Measurements from ENCODE around the gene HERPUD2. TPM values are rescaled to one million over a fixed set of nuclear protein-coding genes. Genes with fewer than 3 reads are reported as not detected.
"Not testable (repeated sequence)": the region's sequence is repeated elsewhere in the genome, so short reads cannot be mapped to it uniquely, and the experiment has no call there.

Gene HERPUD2
- total and polyA plus RNA-seq, 2 experiments from 2014 or later: 15.2 to 22.7 TPM

DNA sequence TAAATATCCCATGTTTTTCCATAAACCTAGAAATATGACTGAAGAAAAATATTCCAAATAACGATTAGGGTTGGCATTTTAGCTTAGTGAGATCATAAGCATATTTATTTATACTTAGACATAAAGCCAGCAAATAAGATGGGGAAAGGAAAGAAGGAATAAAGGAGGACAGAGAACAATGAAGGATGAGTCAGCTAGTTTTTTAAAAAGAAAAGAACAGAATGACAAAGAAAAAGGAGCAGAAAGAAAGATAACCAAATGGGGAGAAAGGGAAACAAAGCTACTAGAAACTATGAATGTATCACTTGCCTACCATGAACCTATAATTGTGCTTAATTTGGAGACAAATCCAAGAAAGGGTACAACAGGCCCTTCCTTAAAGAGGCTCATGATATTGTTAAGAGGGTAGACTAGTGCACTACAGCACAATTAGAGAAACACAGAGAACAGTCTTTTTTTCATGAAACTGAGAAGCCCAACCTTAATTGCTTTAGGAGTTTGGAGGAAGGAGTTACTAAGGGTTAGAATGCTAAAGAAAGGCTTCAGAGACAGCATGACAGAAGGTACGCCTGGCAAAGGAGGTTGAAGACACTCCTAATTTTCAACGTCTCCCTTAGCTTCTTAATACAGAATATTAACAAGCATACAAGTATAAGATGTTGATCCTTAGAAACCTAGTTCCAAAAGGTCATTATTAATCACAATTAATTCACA, 23.9 kb downstream of the HERPUD2 start:
- in situ Hi-C loops (cut with MboI): no loop called here
- WGBS, 2 experiments (ENCODE audit: low coverage in 1 of 2, low lambda C conversion rate in 2 of 2, missing lambda C conversion rate in 2 of 2): 92 to 98% methylated on average over 3 of the region's 3 CpGs
- H4K20me1 ChIP-seq (ENCODE audit: insufficient read depth): peaks cover 7% of the 10 kb centered on the region

DNA sequence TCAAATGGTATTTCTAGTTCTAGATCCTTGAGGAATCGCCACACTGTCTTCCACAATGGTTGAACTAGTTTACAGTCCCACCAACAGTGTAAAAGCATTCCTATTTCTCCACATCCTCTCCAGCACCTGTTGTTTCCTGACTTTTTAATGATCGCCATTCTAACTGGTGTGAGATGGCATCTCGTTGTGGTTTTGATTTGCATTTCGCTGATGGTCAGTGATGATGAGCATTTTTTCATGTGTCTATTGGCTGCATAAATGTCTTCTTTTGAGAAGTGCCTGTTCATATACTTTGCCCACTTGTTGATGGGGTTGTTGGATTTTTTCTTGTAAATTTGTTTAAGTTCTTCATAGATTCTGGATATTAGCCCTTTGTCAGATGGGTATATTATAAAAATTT, 34.5 kb downstream of the HERPUD2 start:
- H3K27me3 ChIP-seq (replicated peaks; ENCODE audit: insufficient read depth); H3K4me2 ChIP-seq (ENCODE audit: unreplicated experiment); DNase-seq; H3K9me2 ChIP-seq (ENCODE audit: insufficient read depth); H3F3A ChIP-seq (ENCODE audit: insufficient read depth); H3K9me3 ChIP-seq (ENCODE audit: low read depth); H3K4me1 ChIP-seq (ENCODE audit: insufficient read depth); H3K4me3 ChIP-seq; H2AFZ ChIP-seq; H3K9ac ChIP-seq; H3K27ac ChIP-seq; in situ Hi-C loops (cut with MboI); H4K20me1 ChIP-seq (ENCODE audit: insufficient read depth): not testable (repeated sequence)
- Histone ChIP-seq H3K36me3 (ENCODE audit: low read depth) (peaks cover 30% of the 10 kb centered on the region), H3K79me2 (ENCODE audit: insufficient read depth) (peaks cover 24% of the 10 kb centered on the region)
- WGBS, 2 experiments (ENCODE audit: low coverage in 1 of 2, low lambda C conversion rate in 2 of 2, missing lambda C conversion rate in 2 of 2): 86 to 95% methylated on average over 4 of the region's 4 CpGs

More for the DNA sequence above, 23.9 kb downstream of the HERPUD2 start:
- H3K79me2 ChIP-seq (ENCODE audit: insufficient read depth): peaks cover 93% of the 10 kb centered on the region
- TF ChIP-seq EZH2 (IDR thresholded peaks at IDR 0.05; ENCODE audit: insufficient read depth, poor library complexity, severe bottlenecking) (no peak), EZH2phosphoT487 (IDR thresholded peaks at IDR 0.05; ENCODE audit: insufficient read depth, low read depth) (no peak)
- H3K36me3 ChIP-seq (ENCODE audit: low read depth): peaks cover 16% of the 10 kb centered on the region; the same call in 1 of the 2 replicates
- no peaks in the 10 kb centered on the region for H3K9me3 ChIP-seq (ENCODE audit: low read depth)
- H3K4me2 ChIP-seq (ENCODE audit: unreplicated experiment): no peak overlapping the region
- H3F3A ChIP-seq (ENCODE audit: insufficient read depth): no peaks in the 10 kb centered on the region
- H3K27me3 ChIP-seq (replicated peaks; ENCODE audit: insufficient read depth): no peaks in the 10 kb centered on the region
- DNase-seq: no peak
- no peak overlapping the region for H3K27ac ChIP-seq
- H3K9me2 ChIP-seq (ENCODE audit: insufficient read depth): no peaks in the 10 kb centered on the region
- H3K4me3 ChIP-seq: no peak overlapping the region
- no peak overlapping the region for H3K9ac ChIP-seq
- H3K4me1 ChIP-seq (ENCODE audit: insufficient read depth): no peaks in the 10 kb centered on the region
- no peak overlapping the region for H2AFZ ChIP-seq

DNA sequence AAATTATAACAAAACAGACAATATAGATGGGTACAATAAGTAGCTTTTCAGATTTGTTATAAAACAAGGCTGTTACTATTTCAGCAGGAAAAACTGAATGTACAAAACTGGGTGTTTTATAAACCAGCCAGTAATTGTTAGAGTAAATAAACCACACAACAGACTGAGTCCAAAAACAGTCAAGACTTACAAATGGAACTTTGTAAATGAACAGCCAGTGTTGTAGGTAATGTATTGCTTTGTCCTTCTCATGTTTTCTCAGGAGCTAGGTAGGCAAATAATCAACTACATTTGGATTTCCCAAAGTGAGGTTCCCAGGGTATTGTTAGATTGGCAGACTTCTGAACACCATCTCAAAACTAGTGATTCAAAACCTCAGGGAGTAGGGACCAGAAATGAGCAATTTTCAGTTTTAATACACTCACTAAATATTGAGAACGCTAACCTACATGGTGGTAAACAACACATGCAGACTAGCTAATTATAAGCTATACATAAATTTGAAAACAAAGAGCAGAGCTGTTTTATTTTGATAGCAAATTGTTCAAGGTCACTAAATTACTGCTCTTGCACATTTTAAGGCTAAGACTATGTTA, 36.2 kb downstream of the HERPUD2 start:
- H3K4me1 ChIP-seq (ENCODE audit: insufficient read depth): no peaks in the 10 kb centered on the region
- TF ChIP-seq EZH2phosphoT487 (IDR thresholded peaks at IDR 0.05; ENCODE audit: insufficient read depth, low read depth): no peak
- no peak for TF ChIP-seq EZH2 (IDR thresholded peaks at IDR 0.05; ENCODE audit: insufficient read depth, poor library complexity, severe bottlenecking)
- WGBS, 2 experiments (ENCODE audit: low coverage in 1 of 2, low lambda C conversion rate in 2 of 2, missing lambda C conversion rate in 2 of 2): 97 to 100% methylated on average over 1 of the region's 1 CpG
- peaks cover 41% of the 10 kb centered on the region for H3K79me2 ChIP-seq (ENCODE audit: insufficient read depth)
- no peak overlapping the region for H3K4me2 ChIP-seq (ENCODE audit: unreplicated experiment)
- H3K4me3 ChIP-seq: no peak overlapping the region
- H3F3A ChIP-seq (ENCODE audit: insufficient read depth): peaks cover 3% of the 10 kb centered on the region; the same call in 1 of the 2 replicates
- no peak overlapping the region for H3K9ac ChIP-seq
- no peak overlapping the region for H3K27ac ChIP-seq
- DNase-seq: no peak
- H3K9me2 ChIP-seq (ENCODE audit: insufficient read depth): no peaks in the 10 kb centered on the region
- no peaks in the 10 kb centered on the region for H3K27me3 ChIP-seq (replicated peaks; ENCODE audit: insufficient read depth)
- no peaks in the 10 kb centered on the region for H3K9me3 ChIP-seq (ENCODE audit: low read depth)
- no peak overlapping the region for H2AFZ ChIP-seq
- H3K36me3 ChIP-seq (ENCODE audit: low read depth): peaks cover 18% of the 10 kb centered on the region; the same call in 1 of the 2 replicates
- H4K20me1 ChIP-seq (ENCODE audit: insufficient read depth): no peaks in the 10 kb centered on the region
- in situ Hi-C loops (cut with MboI): no loop called here

DNA sequence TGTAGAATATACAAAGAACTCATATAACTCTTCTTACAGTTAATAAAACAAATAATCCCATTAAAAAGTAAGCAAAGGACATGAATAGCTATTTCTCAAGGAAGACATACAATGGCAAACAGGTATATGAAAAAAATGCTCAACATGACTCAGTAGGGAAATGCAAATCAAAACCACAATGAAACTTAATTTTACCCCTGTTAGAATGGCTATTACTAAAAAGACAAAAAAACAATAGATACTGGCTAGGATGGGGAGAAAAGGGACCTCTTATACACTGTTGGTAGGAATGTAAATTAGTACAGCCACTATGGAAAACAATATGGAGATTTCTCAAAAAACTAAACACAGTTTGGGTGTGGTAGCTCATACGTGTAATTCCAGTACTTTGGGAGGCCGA, 37.8 kb downstream of the HERPUD2 start:
- H3K27me3 ChIP-seq (replicated peaks; ENCODE audit: insufficient read depth): no peaks in the 10 kb centered on the region
- H3K27ac ChIP-seq: no peak overlapping the region
- no peak overlapping the region for H3K9ac ChIP-seq
- no peak overlapping the region for H2AFZ ChIP-seq
- no peak overlapping the region for H3K4me3 ChIP-seq
- in situ Hi-C loops (cut with MboI): no loop called here
- TF ChIP-seq EZH2phosphoT487 (IDR thresholded peaks at IDR 0.05; ENCODE audit: insufficient read depth, low read depth) (no peak), EZH2 (IDR thresholded peaks at IDR 0.05; ENCODE audit: insufficient read depth, poor library complexity, severe bottlenecking) (no peak)
- H3K4me1 ChIP-seq (ENCODE audit: insufficient read depth): no peaks in the 10 kb centered on the region
- H3F3A ChIP-seq (ENCODE audit: insufficient read depth): peaks cover 3% of the 10 kb centered on the region; the same call in 1 of the 2 replicates
- H3K36me3 ChIP-seq (ENCODE audit: low read depth): peaks cover 14% of the 10 kb centered on the region; the same call in 1 of the 2 replicates
- H3K79me2 ChIP-seq (ENCODE audit: insufficient read depth): peaks cover 56% of the 10 kb centered on the region
- DNase-seq: no peak
- no peaks in the 10 kb centered on the region for H3K9me2 ChIP-seq (ENCODE audit: insufficient read depth)
- 69 to 79% methylated on average over 2 of the region's 2 CpGs for WGBS, 2 experiments (ENCODE audit: low coverage in 1 of 2, low lambda C conversion rate in 2 of 2, missing lambda C conversion rate in 2 of 2)
- 0 out of 2 replicates have a peak, but pooled peaks cover 5% of the 10 kb centered on the region for H4K20me1 ChIP-seq (ENCODE audit: insufficient read depth)
- H3K9me3 ChIP-seq (ENCODE audit: low read depth): no peaks in the 10 kb centered on the region
- no peak overlapping the region for H3K4me2 ChIP-seq (ENCODE audit: unreplicated experiment)

DNA sequence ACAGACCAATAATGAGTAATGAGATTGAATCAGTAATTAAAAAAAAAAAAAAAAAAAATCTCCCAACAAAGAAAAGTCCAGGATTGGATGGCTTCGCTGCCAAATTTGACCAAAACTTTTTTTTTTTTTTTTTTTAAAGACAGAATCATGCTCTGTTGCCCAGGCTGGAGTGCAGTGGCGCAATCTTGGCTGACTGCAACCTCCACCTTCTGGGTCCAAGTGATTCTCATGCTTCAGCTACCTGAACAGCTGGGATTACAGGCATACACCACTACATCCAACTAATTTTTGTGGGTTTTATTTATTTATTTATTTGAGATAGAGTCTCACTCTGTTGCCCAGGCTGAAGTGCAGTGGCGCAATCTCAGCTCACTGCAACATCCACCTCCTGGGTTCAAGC, 40.4 kb downstream of the HERPUD2 start:
- H3K9me2 ChIP-seq (ENCODE audit: insufficient read depth); H3K4me2 ChIP-seq (ENCODE audit: unreplicated experiment); H3K4me3 ChIP-seq; in situ Hi-C loops (cut with MboI); H3K9ac ChIP-seq; H4K20me1 ChIP-seq (ENCODE audit: insufficient read depth); H2AFZ ChIP-seq; H3K4me1 ChIP-seq (ENCODE audit: insufficient read depth); H3F3A ChIP-seq (ENCODE audit: insufficient read depth); H3K27me3 ChIP-seq (replicated peaks; ENCODE audit: insufficient read depth); DNase-seq; H3K27ac ChIP-seq; H3K9me3 ChIP-seq (ENCODE audit: low read depth): not testable (repeated sequence)
- peaks cover 80% of the 10 kb centered on the region for H3K79me2 ChIP-seq (ENCODE audit: insufficient read depth)
- WGBS, 2 experiments (ENCODE audit: low coverage in 1 of 2, low lambda C conversion rate in 2 of 2, missing lambda C conversion rate in 2 of 2): 96 to 100% methylated on average over 3 of the region's 3 CpGs
- peaks cover 14% of the 10 kb centered on the region; the same call in 1 of the 2 replicates for H3K36me3 ChIP-seq (ENCODE audit: low read depth)
